Subcutaneous adipose tissue (tissue), 4 donors: ENCODE data around the gene FGD2. TPM values are rescaled to one million over a fixed set of nuclear protein-coding genes. Genes with fewer than 3 reads are reported as not detected.

Experiments
- CTCF ChIP-seq: fragments of 450-650 bp; IDR thresholded peaks from one replicate; pipeline ENCODE4 v1.5.1; 2016; ENCODE audit warnings: low read depth, mild to moderate bottlenecking, control low read depth, antibody characterized with exemption, moderate library complexity
- total RNA-seq, 4 donors: library from RNA; depleted of rRNA; stranded (reverse); fragments of >200 nt; gene quantifications; one replicate each; pipeline ENCODE4 v1.1.0, GENCODE V29; 2016

FGD2 gene
- total RNA-seq, 4 donors from 2014 or later: 37.3 to 102 (median 54.3) TPM

GRCh38 chr6:37010402-37010892, 5.0 kb downstream of the FGD2 start:
- TF ChIP-seq CTCF: no peak

- TF ChIP-seq CTCF: no peak
These were observed 6.4 kb downstream of the FGD2 start for GRCh38 chr6:37011656-37012378.

GRCh38 chr6:37013516-37014491, 8.3 kb downstream of the FGD2 start:
- TF ChIP-seq CTCF: no peak

- no peak for TF ChIP-seq CTCF
These were observed 9.2 kb downstream of the FGD2 start for GRCh38 chr6:37014667-37015066.

- TF ChIP-seq CTCF: no peak
These were observed 10.1 kb downstream of the FGD2 start for GRCh38 chr6:37015532-37015931.

- TF ChIP-seq CTCF: no peak
These were observed 11.5 kb downstream of the FGD2 start for GRCh38 chr6:37016995-37017394.

GRCh38 chr6:37017606-37018197, 12.2 kb downstream of the FGD2 start:
- TF ChIP-seq CTCF: no peak
